ENCODE data around the gene VAV2.

Gene VAV2

GRCh38 chr9:133725886-133726285, 266.2 kb downstream of the VAV2 start:
- in situ Hi-C loops (cut with MboI; ENCODE audit: low sequenced_read_pairs, unreplicated experiment): loop anchor here (25.0 kb wide), 1 partner anchor 189 kb away; the partner anchor contains the start of gene ADAMTSL2
- no peak for TF ChIP-seq CTCF (IDR thresholded peaks at IDR 0.05; ENCODE audit: borderline replicate concordance, control extremely low read depth, extremely low read depth, insufficient read depth, missing control alignments)
- DNase-seq (ENCODE audit: low spot score): no peak

- no peak for TF ChIP-seq CTCF (IDR thresholded peaks at IDR 0.05; ENCODE audit: borderline replicate concordance, control extremely low read depth, extremely low read depth, insufficient read depth, missing control alignments)
- no peak for DNase-seq (ENCODE audit: low spot score)
- in situ Hi-C loops (cut with MboI; ENCODE audit: low sequenced_read_pairs, unreplicated experiment): no loop called here
Observed at GRCh38 chr9:133718563-133719315, 273.4 kb downstream of the VAV2 start.

- DNase-seq (ENCODE audit: low spot score): no peak
- in situ Hi-C loops (cut with MboI; ENCODE audit: low sequenced_read_pairs, unreplicated experiment): no loop called here
- no peak for TF ChIP-seq CTCF (IDR thresholded peaks at IDR 0.05; ENCODE audit: borderline replicate concordance, control extremely low read depth, extremely low read depth, insufficient read depth, missing control alignments)
Observed at GRCh38 chr9:133717113-133718031, 274.8 kb downstream of the VAV2 start.

GRCh38 chr9:133716564-133717112, 275.5 kb downstream of the VAV2 start:
- TF ChIP-seq CTCF (IDR thresholded peaks at IDR 0.05; ENCODE audit: borderline replicate concordance, control extremely low read depth, extremely low read depth, insufficient read depth, missing control alignments): no peak
- in situ Hi-C loops (cut with MboI; ENCODE audit: low sequenced_read_pairs, unreplicated experiment): no loop called here
- no peak for DNase-seq (ENCODE audit: low spot score)

GRCh38 chr9:133715866-133716563, 276.1 kb downstream of the VAV2 start:
- peak; percentile 40 for TF ChIP-seq CTCF (IDR thresholded peaks at IDR 0.05; ENCODE audit: borderline replicate concordance, control extremely low read depth, extremely low read depth, insufficient read depth, missing control alignments)
- in situ Hi-C loops (cut with MboI; ENCODE audit: low sequenced_read_pairs, unreplicated experiment): no loop called here
- no peak for DNase-seq (ENCODE audit: low spot score)

Data from GM13976 (cell line).